Panc1 (cell line): ENCODE results near the gene SCN8A.

Source experiments
- CTCF ChIP-seq: fragments of 450-650 bp; IDR thresholded peaks from 2 replicates; pipeline ENCODE4 v1.5.1; 2017; ENCODE audit warnings: mild to moderate bottlenecking
- POLR2AphosphoS5 ChIP-seq: IDR thresholded peaks from 2 replicates; pipeline ENCODE4 v1.6.1; 2012; ENCODE audit warnings: mild to moderate bottlenecking, low read depth, low read length, moderate library complexity
- REST ChIP-seq, 2 experiments: IDR thresholded peaks; 2 replicates each; pipeline ENCODE4 v1.6.1; 2011 to 2012; ENCODE audit warnings: low read depth in 2 of 2, control low read depth in 1 of 2, low read length in 1 of 2, mild to moderate bottlenecking in 1 of 2, moderate library complexity in 1 of 2; ENCODE audit not compliant: insufficient read depth in 1 of 2

GRCh38 chr12:51705450-51705849 is 114.4 kb downstream of the SCN8A start:
- TF ChIP-seq CTCF (no peak), REST (IDR thresholded peaks at IDR 0.05; ENCODE audit: insufficient read depth in 1 of 2, low read depth in 2 of 2, low read length in 1 of 2) (no peak), POLR2AphosphoS5 (no peak)
